ACC112 (cell line): Measurements from ENCODE around the gene TIMM9.
A peak's percentile ranks its signal among the peaks of the same experiment; 100 is the strongest.

Experiments used
- H2AFZ ChIP-seq: fragments of 200-600 bp; sonication (generic); one replicate; pipeline ENCODE4 v1.6.0; 2017; ENCODE audit warnings: antibody characterized with exemption, low read length; ENCODE audit not compliant: unreplicated experiment
- H3K27ac ChIP-seq: fragments of 200-600 bp; sonication (generic); 2 replicates; pipeline ENCODE4 v1.5.1; 2014; ENCODE audit warnings: low read depth, mild to moderate bottlenecking, antibody characterized with exemption, low read length, moderate library complexity
- H3K27me3 ChIP-seq: fragments of 200-600 bp; sonication (generic); 2 replicates; pipeline ENCODE4 v1.6.1; 2014; ENCODE audit warnings: mild to moderate bottlenecking, antibody characterized with exemption, low read length, moderate library complexity, mixed read lengths; ENCODE audit not compliant: insufficient read depth
- H3K36me3 ChIP-seq: fragments of 200-600 bp; sonication (generic); 2 replicates; pipeline ENCODE4 v1.6.1; 2016; ENCODE audit warnings: mild to moderate bottlenecking, antibody characterized with exemption, low read length, moderate library complexity, mixed read lengths; ENCODE audit not compliant: insufficient read depth
- H3K4me1 ChIP-seq: fragments of 200-600 bp; sonication (generic); one replicate; pipeline ENCODE4 v1.6.1; 2016; ENCODE audit warnings: low read length, mixed read lengths; ENCODE audit not compliant: insufficient read depth, unreplicated experiment, control insufficient read depth
- H3K4me3 ChIP-seq: fragments of 200-600 bp; sonication (generic); 2 replicates; pipeline ENCODE4 v1.5.1; 2014; ENCODE audit warnings: mild to moderate bottlenecking, low read depth, low read length
- H3K79me2 ChIP-seq: fragments of 200-600 bp; sonication (generic); one replicate; pipeline ENCODE4 v1.6.0; 2016; ENCODE audit warnings: low read length; ENCODE audit not compliant: control insufficient read depth, unreplicated experiment, insufficient read depth

Gene TIMM9

DNA sequence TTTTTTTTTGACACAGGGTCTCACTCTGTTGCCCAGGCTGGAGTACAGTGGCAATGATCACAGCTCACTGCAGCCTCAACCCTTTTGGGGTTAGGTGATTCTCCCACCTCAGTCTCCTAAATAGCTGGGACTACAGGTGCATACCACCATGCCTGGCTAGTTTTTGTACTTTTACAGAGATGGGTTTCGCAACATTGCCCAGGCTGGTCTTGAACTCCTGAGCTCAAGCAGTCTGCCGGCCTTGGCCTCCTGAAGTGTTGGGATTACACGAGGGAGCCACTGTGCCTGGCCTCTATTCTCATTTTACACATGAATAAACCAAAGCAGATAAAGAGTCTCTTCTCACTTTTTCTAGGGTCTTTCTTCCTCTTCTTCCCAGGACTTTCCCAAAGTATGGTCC, 28.4 kb downstream of the TIMM9 start:
- no peaks in the 10 kb centered on the region for H3K79me2 ChIP-seq

DNA sequence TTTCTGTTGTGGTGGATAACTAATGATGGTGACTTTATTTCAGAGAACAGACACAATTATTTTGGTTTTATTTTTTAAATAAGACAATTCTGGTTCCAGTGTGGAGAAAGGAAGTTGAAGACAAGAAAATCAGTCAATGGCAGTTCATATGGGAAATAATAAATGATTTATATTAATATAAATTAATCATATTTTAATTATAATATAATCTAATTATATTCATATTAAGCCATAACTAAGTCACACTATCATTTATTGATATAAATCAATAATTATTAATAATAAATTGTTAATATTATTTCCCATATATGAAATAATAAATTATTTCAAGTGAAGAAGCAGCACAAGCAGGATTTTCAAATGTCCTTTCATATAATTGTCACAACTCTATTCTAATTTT, 28.8 kb downstream of the TIMM9 start:
- Histone ChIP-seq H3K27me3 (no peaks in the 10 kb centered on the region), H3K79me2 (no peaks in the 10 kb centered on the region), H3K27ac (no peak overlapping the region), H3K4me3 (no peak overlapping the region), H2AFZ (no peak overlapping the region), H3K4me1 (peaks cover 10% of the 10 kb centered on the region), H3K36me3 (no peaks in the 10 kb centered on the region)

More for the DNA sequence above, 28.4 kb downstream of the TIMM9 start:
- no peak overlapping the region for H3K4me3 ChIP-seq
- no peaks in the 10 kb centered on the region for H3K36me3 ChIP-seq
- H3K4me1 ChIP-seq: peaks cover 10% of the 10 kb centered on the region
- no peak overlapping the region for H3K27ac ChIP-seq
- H2AFZ ChIP-seq: no peak overlapping the region
- H3K27me3 ChIP-seq: no peaks in the 10 kb centered on the region

DNA sequence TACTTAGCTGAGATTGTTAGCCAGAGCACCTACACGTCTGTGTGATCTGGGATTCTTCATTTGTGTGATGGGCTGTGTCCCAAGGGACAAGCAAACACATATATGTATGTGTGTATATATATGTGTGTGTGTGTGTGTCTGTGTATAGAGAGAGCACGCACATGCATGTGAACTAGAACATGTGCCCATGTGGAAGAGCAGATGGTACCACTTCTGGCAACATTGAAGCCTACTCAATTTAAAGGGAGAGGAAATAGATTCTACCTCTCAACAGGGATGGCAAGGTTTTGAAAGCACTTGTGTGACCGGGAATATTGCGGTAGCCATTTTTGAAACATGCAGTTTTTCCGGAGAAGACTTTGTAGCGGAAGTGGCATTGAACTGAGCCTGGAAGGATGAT, 30.2 kb downstream of the TIMM9 start:
- Histone ChIP-seq H2AFZ (no peak overlapping the region), H3K4me3 (no peak overlapping the region)

DNA sequence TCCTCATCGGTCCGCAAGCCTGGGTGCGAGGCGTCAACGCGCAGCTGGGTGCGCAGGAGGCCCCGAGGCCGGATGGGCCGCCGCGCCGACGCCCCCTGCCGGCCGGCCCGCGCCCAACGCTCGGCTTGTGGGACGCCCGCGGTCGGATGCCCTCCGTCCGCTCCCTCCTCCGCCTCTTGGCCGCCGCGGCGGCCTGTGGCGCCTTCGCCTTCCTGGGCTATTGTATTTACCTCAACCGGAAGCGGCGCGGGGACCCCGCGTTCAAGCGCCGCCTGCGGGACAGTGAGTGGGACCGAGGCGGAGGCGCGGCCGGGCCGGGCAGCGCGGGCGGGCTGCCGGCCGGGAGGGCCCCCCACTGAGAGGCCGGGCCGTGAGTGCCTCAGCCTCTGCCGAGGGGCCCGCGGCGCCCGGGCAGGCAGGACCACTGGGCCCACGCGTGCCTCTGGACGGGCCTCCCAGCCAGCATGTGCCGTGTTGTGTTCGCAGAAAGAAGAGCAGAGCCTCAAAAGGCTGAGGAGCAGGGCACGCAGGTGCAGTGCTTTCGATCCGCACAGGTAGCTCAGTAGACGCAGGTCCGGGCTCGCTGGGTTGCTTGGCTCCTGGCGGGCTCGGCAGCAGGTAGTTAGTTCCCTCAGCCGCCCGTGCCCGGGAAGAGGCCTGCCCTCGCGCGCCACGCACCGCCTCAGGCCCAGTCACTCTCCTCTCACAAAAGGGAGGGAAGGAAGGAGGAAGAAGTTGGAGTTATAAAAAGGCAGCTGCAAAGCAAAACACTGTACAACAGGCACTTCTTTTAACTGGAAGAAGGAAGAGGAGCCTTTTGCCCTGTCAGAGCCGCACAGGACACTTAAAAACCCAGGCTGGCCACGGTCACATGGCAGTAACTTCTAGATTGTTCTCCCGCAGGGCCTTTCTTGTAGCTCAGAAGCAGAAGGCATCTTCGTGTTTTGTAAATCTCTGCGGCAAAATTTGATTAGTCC, 31.2 kb downstream of the TIMM9 start, which contains the start of gene TOMM20L:
TOMM20L (plus strand) TSS at position 119 of the 977 bp plus-strand sequence; CDS start at position 147, 28 bp downstream.
- Histone ChIP-seq H3K27ac (no peak within 1 kb of the TSS), H3K4me1 (peaks cover 10% of the 10 kb centered on the region), H3K27me3 (no peaks in the 10 kb centered on the region), H3K4me3 (peak within 1 kb of the TSS; percentile 75), H3K79me2 (no peaks in the 10 kb centered on the region), H2AFZ (peak within 1 kb of the TSS; percentile 96), H3K36me3 (no peaks in the 10 kb centered on the region)

More for the DNA sequence above, 30.2 kb downstream of the TIMM9 start:
- Histone ChIP-seq H3K79me2 (no peaks in the 10 kb centered on the region), H3K27me3 (no peaks in the 10 kb centered on the region), H3K27ac (no peak overlapping the region), H3K4me1 (peaks cover 10% of the 10 kb centered on the region), H3K36me3 (no peaks in the 10 kb centered on the region)

DNA sequence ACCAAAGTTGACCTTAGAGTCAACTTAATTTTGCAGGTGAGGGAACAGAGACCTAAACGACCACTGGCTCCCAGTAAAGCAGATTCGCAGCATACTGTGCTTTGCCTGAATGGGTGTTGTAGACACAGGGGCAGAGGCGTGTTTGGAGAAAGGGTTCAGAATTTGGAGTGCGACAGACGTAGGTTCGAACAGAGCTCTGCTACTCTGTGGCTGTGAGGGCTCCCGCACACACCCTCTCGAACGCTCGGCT, 31.8 kb downstream of the TIMM9 start:
- H2AFZ ChIP-seq: peak overlapping the region; percentile 96
- H3K27me3 ChIP-seq: no peaks in the 10 kb centered on the region
- no peaks in the 10 kb centered on the region for H3K36me3 ChIP-seq
- H3K4me1 ChIP-seq: peaks cover 10% of the 10 kb centered on the region
- no peak overlapping the region for H3K27ac ChIP-seq
- no peaks in the 10 kb centered on the region for H3K79me2 ChIP-seq
- peak overlapping the region; percentile 75 for H3K4me3 ChIP-seq

DNA sequence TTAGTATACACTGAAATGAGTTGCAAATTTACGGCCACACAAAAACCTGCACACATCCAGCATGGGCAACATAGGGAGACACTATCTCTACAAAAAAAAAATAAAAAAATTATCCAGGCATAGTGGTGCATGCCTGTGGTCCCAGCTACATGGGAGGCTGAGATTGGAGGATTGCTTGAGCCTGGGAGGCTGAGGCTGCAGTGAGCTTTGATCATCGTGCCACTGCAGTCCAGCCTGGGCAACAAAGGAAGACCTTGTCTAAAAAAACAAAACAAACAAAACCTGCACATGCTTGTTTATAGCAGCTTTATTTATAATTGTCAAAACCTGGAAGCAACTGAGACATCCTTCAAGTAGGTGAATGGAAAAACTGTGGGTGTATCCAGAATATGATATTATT, 36.5 kb downstream of the TIMM9 start:
- Histone ChIP-seq H3K4me3 (no peak overlapping the region), H3K27ac (no peak overlapping the region), H3K4me1 (peaks cover 7% of the 10 kb centered on the region), H3K27me3 (no peaks in the 10 kb centered on the region), H3K79me2 (no peaks in the 10 kb centered on the region), H2AFZ (no peak overlapping the region), H3K36me3 (no peaks in the 10 kb centered on the region)

DNA sequence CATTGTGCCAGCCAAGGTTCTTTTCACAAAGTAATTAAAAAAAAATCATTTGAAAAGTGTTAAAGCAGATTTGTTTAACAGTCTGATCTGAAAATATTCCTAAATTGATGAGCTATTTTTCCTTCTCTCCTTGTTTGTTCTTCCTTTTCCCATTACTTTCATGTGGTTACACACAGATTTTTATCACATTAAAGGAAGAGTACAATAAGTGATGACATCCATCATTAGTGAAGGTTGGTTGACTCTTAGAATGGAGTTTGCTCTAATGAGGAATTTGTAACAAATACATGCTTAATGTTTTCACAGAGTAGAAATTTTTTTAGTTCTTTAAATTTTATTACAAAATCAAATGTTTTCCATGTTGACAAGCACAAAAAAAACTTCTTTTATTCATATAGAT, 50.5 kb downstream of the TIMM9 start:
- Histone ChIP-seq H2AFZ (no peak overlapping the region), H3K4me1 (no peaks in the 10 kb centered on the region), H3K4me3 (no peak overlapping the region), H3K27me3 (no peaks in the 10 kb centered on the region), H3K79me2 (no peaks in the 10 kb centered on the region), H3K36me3 (peaks cover 19% of the 10 kb centered on the region), H3K27ac (no peak overlapping the region)

DNA sequence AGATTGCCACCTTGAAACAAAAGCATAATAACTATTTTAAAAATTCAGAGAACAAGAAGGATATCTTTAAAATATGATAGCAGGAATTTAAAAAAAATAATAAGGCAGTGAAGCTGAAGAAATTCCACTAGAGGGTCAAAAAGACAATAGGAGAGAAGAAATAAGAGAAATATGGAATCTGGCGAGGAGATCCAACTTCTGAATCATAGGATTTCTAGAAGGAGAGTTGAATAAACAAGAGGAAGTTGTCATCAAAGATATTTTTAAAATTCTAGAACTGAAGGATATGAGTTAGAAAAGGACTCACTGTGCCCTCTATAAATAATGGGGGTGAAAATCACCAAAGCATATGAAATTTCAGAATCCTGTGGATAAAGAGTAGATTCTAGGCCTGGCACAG, 58.4 kb downstream of the TIMM9 start:
- no peaks in the 10 kb centered on the region for H3K4me1 ChIP-seq
- no peaks in the 10 kb centered on the region for H3K79me2 ChIP-seq
- no peak overlapping the region for H3K27ac ChIP-seq
- H2AFZ ChIP-seq: no peak overlapping the region
- no peaks in the 10 kb centered on the region for H3K27me3 ChIP-seq
- no peak overlapping the region for H3K4me3 ChIP-seq
- peaks cover 40% of the 10 kb centered on the region for H3K36me3 ChIP-seq

DNA sequence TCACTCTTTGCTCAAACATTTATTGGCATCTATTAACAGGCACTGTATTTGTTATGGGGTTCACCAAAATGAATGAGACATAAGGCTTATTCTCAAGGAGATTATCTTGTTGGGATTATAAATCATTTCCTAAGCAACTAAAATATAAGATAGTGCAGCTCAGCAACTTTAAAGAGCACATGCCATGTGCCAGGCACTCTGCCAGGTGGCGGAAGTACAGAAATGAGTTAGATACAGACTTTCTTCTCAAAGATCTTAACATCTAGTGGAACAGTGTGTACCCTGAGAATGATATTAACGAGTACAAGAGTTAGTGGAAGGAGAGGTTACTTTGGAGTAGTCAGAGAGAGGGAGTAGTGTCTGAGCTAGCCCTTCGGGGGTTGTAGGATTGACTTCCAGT, 60.0 kb downstream of the TIMM9 start:
- no peaks in the 10 kb centered on the region for H3K79me2 ChIP-seq
- H3K4me1 ChIP-seq: no peaks in the 10 kb centered on the region
- no peak overlapping the region for H3K27ac ChIP-seq
- no peaks in the 10 kb centered on the region for H3K27me3 ChIP-seq
- H3K36me3 ChIP-seq: peaks cover 36% of the 10 kb centered on the region
- no peak overlapping the region for H2AFZ ChIP-seq
- H3K4me3 ChIP-seq: no peak overlapping the region

DNA sequence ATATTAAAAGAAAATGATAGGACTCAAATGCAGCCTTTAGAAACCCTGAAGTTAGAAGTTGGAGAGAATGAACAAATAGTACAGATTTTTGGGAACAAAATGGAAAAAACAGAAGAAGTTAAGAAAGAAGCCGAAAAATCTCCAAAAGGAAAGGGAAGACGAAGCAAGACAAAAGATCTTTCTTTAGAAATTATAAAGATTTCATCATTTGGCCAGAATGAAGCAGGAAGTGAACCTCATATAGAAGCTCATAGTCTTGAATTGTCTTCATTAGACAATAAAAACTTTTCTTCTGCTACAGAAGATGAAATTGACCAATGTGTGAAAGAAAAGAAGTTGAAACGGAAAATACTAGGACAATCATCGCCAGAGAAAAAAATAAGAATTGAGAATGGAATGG, 63.0 kb downstream of the TIMM9 start:
- H3K4me3 ChIP-seq: no peak overlapping the region
- no peaks in the 10 kb centered on the region for H3K27me3 ChIP-seq
- no peak overlapping the region for H2AFZ ChIP-seq
- no peaks in the 10 kb centered on the region for H3K79me2 ChIP-seq
- H3K4me1 ChIP-seq: no peaks in the 10 kb centered on the region
- peaks cover 26% of the 10 kb centered on the region for H3K36me3 ChIP-seq
- no peak overlapping the region for H3K27ac ChIP-seq

DNA sequence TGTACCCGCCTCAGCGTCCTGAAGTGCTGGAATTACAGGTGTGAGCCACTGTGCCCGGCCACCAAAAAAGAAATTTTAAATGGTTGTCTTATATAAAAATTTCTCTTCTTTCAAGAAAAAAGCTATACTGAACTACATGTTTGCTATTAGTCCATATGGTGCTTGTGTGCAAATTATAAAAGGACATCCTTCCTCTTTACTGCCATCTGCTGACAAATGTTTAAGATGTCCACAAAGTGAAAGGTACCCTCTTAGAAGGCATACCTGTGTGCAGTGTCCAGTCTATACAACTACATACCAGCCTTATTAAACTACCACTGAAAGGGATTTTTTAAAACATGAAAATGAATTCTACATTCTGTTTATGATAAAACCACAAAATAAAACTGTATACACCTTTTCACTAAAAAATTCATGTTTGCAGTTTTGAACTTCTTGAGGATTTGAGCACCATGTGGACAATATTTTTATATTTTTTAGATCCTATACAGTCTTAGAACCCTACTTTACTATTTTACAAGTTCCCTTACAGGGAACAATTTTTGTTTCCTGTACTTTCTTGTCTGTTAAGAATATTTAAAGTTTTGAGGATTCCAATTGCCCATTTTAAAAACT, 64.4 kb downstream of the TIMM9 start:
- H2AFZ ChIP-seq: no peak overlapping the region
- H3K4me1 ChIP-seq: no peaks in the 10 kb centered on the region
- no peaks in the 10 kb centered on the region for H3K27me3 ChIP-seq
- peaks cover 21% of the 10 kb centered on the region for H3K36me3 ChIP-seq
- no peaks in the 10 kb centered on the region for H3K79me2 ChIP-seq
- H3K4me3 ChIP-seq: no peak overlapping the region
- H3K27ac ChIP-seq: no peak overlapping the region
